Measurements from ENCODE around the gene LMBR1L.
A peak's percentile ranks its signal among the peaks of the same experiment; 100 is the strongest.
"Not testable (repeated sequence)": the region's sequence is repeated elsewhere in the genome, so short reads cannot be mapped to it uniquely, and the experiment has no call there.

Gene LMBR1L

GRCh38 chr12:49110464-49111155, at the start of gene LMBR1L:
TSS of gene LMBR1L (minus strand) at chr12:49110847. CDS start at chr12:49110555, 292 bp downstream.
- DNase-seq (ENCODE audit: low read depth in 2 of 2) = peak; percentile 84 to 88

GRCh38 chr12:49160399-49160798, 49.8 kb upstream of the LMBR1L start:
- no peak for DNase-seq (ENCODE audit: low read depth in 2 of 2)

- DNase-seq (ENCODE audit: low read depth in 2 of 2) = no peak
Measured at GRCh38 chr12:49154221-49154620, 43.6 kb upstream of the LMBR1L start.

GRCh38 chr12:49147384-49147783, 36.7 kb upstream of the LMBR1L start:
- DNase-seq (ENCODE audit: low read depth in 2 of 2) = no peak

GRCh38 chr12:49146406-49146805, 35.8 kb upstream of the LMBR1L start:
- no peak for DNase-seq (ENCODE audit: low read depth in 2 of 2)

- no peak for DNase-seq (ENCODE audit: low read depth in 2 of 2)
Measured at GRCh38 chr12:49144384-49144783, 33.7 kb upstream of the LMBR1L start.

- no peak for DNase-seq (ENCODE audit: low read depth in 2 of 2)
Measured at GRCh38 chr12:49138999-49139398, 28.4 kb upstream of the LMBR1L start.

- DNase-seq (ENCODE audit: low read depth in 2 of 2) = no peak
Measured at GRCh38 chr12:49138587-49138986, 27.9 kb upstream of the LMBR1L start.

GRCh38 chr12:49137476-49137875, 26.8 kb upstream of the LMBR1L start:
- no peak for DNase-seq (ENCODE audit: low read depth in 2 of 2)

GRCh38 chr12:49136997-49137396, 26.4 kb upstream of the LMBR1L start:
- not testable (repeated sequence) for DNase-seq (ENCODE audit: low read depth in 2 of 2)

- DNase-seq (ENCODE audit: low read depth in 2 of 2) = no peak
Measured at GRCh38 chr12:49133590-49133989, 22.9 kb upstream of the LMBR1L start.

GRCh38 chr12:49133014-49133413, 22.4 kb upstream of the LMBR1L start:
- DNase-seq (ENCODE audit: low read depth in 2 of 2) = no peak

GRCh38 chr12:49131894-49132461, 21.3 kb upstream of the LMBR1L start:
- DNase-seq (ENCODE audit: low read depth in 2 of 2) = no peak

- DNase-seq (ENCODE audit: low read depth in 2 of 2) = peak; percentile 79 to 85
Measured at GRCh38 chr12:49131051-49131893, 20.6 kb upstream of the LMBR1L start, which contains the start of gene TUBA1B. TSS of gene TUBA1B (minus strand) at chr12:49131395. CDS start at chr12:49131300, 95 bp downstream.

- DNase-seq (ENCODE audit: low read depth in 2 of 2) = peak; percentile 81 to 84
Measured at GRCh38 chr12:49130151-49131050, 19.8 kb upstream of the LMBR1L start.

GRCh38 chr12:49129332-49130150, 18.9 kb upstream of the LMBR1L start:
- DNase-seq (ENCODE audit: low read depth in 2 of 2) = no peak

GRCh38 chr12:49127971-49128370, 17.3 kb upstream of the LMBR1L start:
- not testable (repeated sequence) for DNase-seq (ENCODE audit: low read depth in 2 of 2)

- DNase-seq (ENCODE audit: low read depth in 2 of 2) = no peak
Measured at GRCh38 chr12:49126852-49127763, 16.5 kb upstream of the LMBR1L start.

GRCh38 chr12:49121047-49121696, 10.5 kb upstream of the LMBR1L start:
- no peak for DNase-seq (ENCODE audit: low read depth in 2 of 2)
